ENCODE results near the gene GNAQ. TPM values are rescaled to one million over a fixed set of nuclear protein-coding genes. Genes with fewer than 3 reads are reported as not detected.
A peak's percentile ranks its signal among the peaks of the same experiment; 100 is the strongest.

Gene GNAQ
- polyA plus RNA-seq, 3 donors: 8.3 to 51.0 (median 9.6) TPM

- no peak for TF ChIP-seq CTCF (IDR thresholded peaks at IDR 0.05)
- Histone ChIP-seq H2AFZ (ENCODE audit: insufficient read depth, low read depth, low read length, poor library complexity, severe bottlenecking) (no peak overlapping the region), H3K36me3 (replicated peaks in 1 of 2; ENCODE audit: control insufficient read depth in 1 of 2, insufficient read depth in 2 of 2, low read length in 2 of 2) (peaks cover 0 to 8% of the 10 kb centered on the region in 2 donors), H3K27me3 (ENCODE audit: control insufficient read depth in 2 of 2, insufficient read depth in 2 of 2, low read length in 2 of 2) (no peaks in the 10 kb centered on the region), H4K20me1 (ENCODE audit: insufficient read depth, low read length) (peaks cover 99% of the 10 kb centered on the region), H3K4me3 (replicated peaks in 1 of 3; ENCODE audit: low read depth in 2 of 3, low read length in 3 of 3) (no peak overlapping the region), H3K4me1 (ENCODE audit: control insufficient read depth in 1 of 2, insufficient read depth in 2 of 2, low read length in 2 of 2) (peaks cover 14 to 42% of the 10 kb centered on the region in 2 donors), H3K79me2 (ENCODE audit: insufficient read depth, low read length) (peaks cover 96% of the 10 kb centered on the region), H3K27ac (ENCODE audit: low read depth in 1 of 2, low read length in 2 of 2) (peak overlapping the region in 1 of 2 donors; percentile 5), H3K9ac (ENCODE audit: insufficient read depth, low read length, poor library complexity, severe bottlenecking) (no peak overlapping the region), H3K9me3 (replicated peaks in 1 of 2; ENCODE audit: control insufficient read depth in 1 of 2, insufficient read depth in 1 of 2, low read length in 2 of 2) (no peaks in the 10 kb centered on the region), H3K4me2 (replicated peaks; ENCODE audit: extremely low read depth, low read length, poor library complexity, severe bottlenecking) (no peak overlapping the region)
- intact Hi-C loops (cut with micrococcal nuclease): loop anchor here in 1 of 2 donors (10.0 kb wide), 1 partner anchor 182 kb away; no protein-coding TSS in a partner anchor
- WGBS (ENCODE audit: insufficient coverage): no CpG with 5 or more reads among the region's 4 CpGs
- Mint-ChIP-seq H3K36me3 (peaks cover 16% of the 10 kb centered on the region in 2 donors), H3K27me3 (ENCODE audit: low read depth in 3 of 3) (no peaks in the 10 kb centered on the region), H3K4me3 (no peak overlapping the region), H3K4me1 (peaks cover 33% of the 10 kb centered on the region), H3K27ac (peak overlapping the region in 2 of 7 donors; percentile 38 to 76), H3K9me3 (no peaks in the 10 kb centered on the region)
- DNase-seq: no peak
Measured at GRCh38 chr9:77843076-77843870, 188.3 kb downstream of the GNAQ start.

DNA sequence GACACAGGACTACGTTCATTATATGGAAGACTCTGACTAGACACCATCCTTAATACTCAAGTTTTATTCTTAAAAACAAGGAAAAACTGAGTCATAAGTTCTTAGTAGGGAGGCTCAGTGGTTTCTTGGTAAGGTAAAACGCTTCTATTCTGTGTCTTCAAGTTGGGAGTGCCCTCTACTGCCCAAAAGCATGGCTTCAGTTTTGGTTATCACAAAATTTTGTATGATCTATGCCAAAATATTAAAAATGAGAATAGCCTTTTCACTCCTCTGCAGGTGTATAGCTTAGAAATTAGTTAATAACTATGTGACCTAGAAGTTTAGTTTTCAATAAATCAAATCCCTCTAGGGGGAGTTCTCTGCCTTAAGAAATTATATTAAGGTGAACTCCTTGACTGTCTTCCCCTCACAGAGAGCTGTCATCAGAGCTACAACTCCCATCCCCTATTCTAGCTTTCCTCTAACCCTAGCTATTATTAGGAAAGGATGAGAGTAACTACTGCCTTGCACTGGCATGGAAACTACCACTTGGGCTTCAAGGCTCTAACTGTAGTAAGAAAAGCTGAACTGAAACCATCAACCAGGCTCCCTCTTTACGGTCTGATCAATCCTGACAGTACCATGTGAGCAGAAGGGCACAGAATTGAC lies 189.7 kb downstream of the GNAQ start:
- H3K4me1 Mint-ChIP-seq: peaks cover 36% of the 10 kb centered on the region
- H2AFZ ChIP-seq (ENCODE audit: insufficient read depth, low read depth, low read length, poor library complexity, severe bottlenecking): no peak overlapping the region
- no CpG with 5 or more reads among the region's 3 CpGs for WGBS (ENCODE audit: insufficient coverage)

More for the DNA sequence above, 189.7 kb downstream of the GNAQ start:
- H3K4me3 ChIP-seq (replicated peaks in 1 of 3; ENCODE audit: low read depth in 2 of 3, low read length in 3 of 3): no peak overlapping the region
- Mint-ChIP-seq H3K36me3 (peaks cover 10 to 11% of the 10 kb centered on the region in 2 donors), H3K4me3 (no peak overlapping the region), H3K27ac (peak overlapping the region in 6 of 7 donors; percentile 2 to 79 (median 38)), H3K27me3 (ENCODE audit: low read depth in 3 of 3) (no peaks in the 10 kb centered on the region), H3K9me3 (no peaks in the 10 kb centered on the region)
- H3K9ac ChIP-seq (ENCODE audit: insufficient read depth, low read length, poor library complexity, severe bottlenecking): no peak overlapping the region
- H3K36me3 ChIP-seq (replicated peaks in 1 of 2; ENCODE audit: control insufficient read depth in 1 of 2, insufficient read depth in 2 of 2, low read length in 2 of 2): no peaks in the 10 kb centered on the region
- H3K27me3 ChIP-seq (ENCODE audit: control insufficient read depth in 2 of 2, insufficient read depth in 2 of 2, low read length in 2 of 2): no peaks in the 10 kb centered on the region
- peaks cover 9 to 28% of the 10 kb centered on the region in 2 donors for H3K4me1 ChIP-seq (ENCODE audit: control insufficient read depth in 1 of 2, insufficient read depth in 2 of 2, low read length in 2 of 2)
- no peaks in the 10 kb centered on the region for H3K9me3 ChIP-seq (replicated peaks in 1 of 2; ENCODE audit: control insufficient read depth in 1 of 2, insufficient read depth in 1 of 2, low read length in 2 of 2)
- no peak for TF ChIP-seq CTCF (IDR thresholded peaks at IDR 0.05)
- peak overlapping the region in 1 of 2 donors; percentile 63 for H3K27ac ChIP-seq (ENCODE audit: low read depth in 1 of 2, low read length in 2 of 2)
- peak in 1 of 3 donors; percentile 28 for DNase-seq
- H3K4me2 ChIP-seq (replicated peaks; ENCODE audit: extremely low read depth, low read length, poor library complexity, severe bottlenecking): no peak overlapping the region
- intact Hi-C loops (cut with micrococcal nuclease): loop anchor here in 1 of 2 donors (10.0 kb wide), 1 partner anchor 183 kb away; no protein-coding TSS in a partner anchor
- peaks cover 89% of the 10 kb centered on the region for H4K20me1 ChIP-seq (ENCODE audit: insufficient read depth, low read length)
- peaks cover 96% of the 10 kb centered on the region for H3K79me2 ChIP-seq (ENCODE audit: insufficient read depth, low read length)

Measured in CD14-positive monocyte (primary cell).